ENCODE measurements around the gene FAM236D.
"Not testable (repeated sequence)": the region's sequence is repeated elsewhere in the genome, so short reads cannot be mapped to it uniquely, and the experiment has no call there.

The FAM236D gene

DNA sequence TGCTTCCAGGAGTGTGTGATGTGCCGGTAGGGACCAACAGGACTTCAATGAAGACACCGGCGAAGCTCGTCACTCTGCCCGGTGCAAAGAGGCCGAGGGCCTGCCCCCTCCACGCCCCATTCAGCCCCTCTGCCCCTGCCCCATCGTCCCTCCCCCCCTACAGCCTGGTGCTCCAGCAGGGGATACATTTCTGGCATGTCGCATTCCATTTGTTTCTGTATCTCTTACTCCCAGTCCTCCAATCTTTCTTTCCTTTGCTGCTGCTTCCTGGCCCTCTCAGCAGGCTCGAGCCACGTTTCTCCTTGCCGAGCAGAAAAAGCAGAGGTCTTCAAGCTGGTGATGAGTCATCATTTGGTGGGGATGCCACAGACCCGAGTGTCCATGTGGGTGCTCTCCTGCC is at the start of gene FAM236D:
Gene FAM236D (minus strand): TSS at position 101 of the 400 bp plus-strand sequence. CDS start 100 bp downstream, at position 1.
- not testable (repeated sequence) for DNase-seq (ENCODE audit: low read depth in 2 of 2)

DNA sequence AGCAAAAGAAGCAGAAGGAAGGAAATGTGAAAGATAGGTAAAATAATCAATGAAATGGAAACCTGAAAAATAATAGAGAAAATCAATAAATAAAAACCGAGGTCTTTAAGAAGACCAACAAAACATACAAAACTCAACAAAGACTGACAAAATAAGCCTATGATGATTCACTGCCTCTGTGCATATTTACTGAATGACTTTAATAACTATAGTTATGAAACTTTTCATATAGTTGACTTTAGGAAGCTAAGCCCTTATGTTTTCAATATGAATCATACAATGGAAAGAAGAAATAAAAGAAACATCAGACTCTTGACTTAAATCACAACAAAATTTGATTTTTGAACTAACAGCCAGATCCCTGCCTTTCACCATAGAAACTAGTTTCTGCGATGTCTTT is 29.5 kb upstream of the FAM236D start:
- not testable (repeated sequence) for DNase-seq (ENCODE audit: low read depth in 2 of 2)

DNA sequence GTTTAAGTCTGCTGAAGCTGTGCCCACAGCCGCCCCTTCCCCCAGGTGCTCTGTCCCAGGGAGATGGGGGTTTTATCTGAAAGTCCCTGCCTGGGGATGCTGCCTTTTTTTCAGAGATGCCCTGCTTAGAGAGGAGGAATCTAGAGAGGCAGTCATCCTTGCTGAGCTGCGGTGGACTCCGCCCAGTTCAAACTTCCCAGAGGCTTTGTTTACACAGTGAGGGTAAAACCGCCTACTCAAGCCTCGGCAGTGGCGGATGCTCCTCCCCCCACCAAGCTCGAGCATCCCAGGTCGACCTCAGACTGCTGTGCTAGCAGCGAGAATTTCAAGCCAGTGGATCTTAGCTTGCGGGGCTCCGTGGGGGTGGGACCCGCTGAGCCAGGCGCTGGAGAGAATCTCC is 22.7 kb upstream of the FAM236D start:
- not testable (repeated sequence) for DNase-seq (ENCODE audit: low read depth in 2 of 2)

DNA sequence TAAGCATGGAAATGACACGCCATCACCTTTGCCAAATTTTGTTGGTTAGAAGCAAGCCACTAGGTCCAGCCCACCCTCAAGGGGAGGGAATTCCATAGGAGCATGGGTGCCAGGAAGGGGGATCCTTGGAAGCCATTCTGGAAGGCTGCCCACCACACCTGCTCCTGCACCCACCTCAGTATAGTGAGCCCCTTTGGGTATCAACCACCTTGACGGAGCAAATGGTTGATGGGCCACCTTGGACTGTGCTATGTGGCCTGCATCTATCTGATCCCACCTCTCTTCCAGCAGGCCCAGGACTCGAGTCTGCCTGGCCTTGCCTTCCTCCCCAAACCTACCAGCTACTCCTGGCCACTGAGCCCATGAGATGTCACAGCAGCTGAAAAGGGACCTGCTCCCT is 17.6 kb downstream of the FAM236D start:
- DNase-seq (ENCODE audit: low read depth in 2 of 2), result not testable (repeated sequence)

DNA sequence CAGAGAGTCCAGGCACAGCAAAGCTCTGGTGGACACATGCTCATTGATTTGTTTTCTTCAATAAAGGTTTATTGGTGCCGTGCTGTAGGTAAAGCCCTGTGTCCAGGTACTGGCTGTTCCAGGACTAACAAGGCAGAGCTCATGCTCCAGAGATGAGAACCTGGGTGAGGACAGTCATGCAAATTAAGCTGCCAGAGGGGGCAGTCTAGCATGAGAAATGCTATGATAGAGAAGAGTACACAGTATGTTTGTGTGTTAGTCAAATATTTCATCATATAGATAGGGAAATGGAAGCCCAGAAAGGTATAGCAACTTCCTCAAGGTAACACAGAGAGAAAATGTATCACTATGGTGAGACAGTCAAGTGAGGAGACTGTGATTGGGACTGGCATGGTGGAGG is 19.9 kb downstream of the FAM236D start:
- DNase-seq (ENCODE audit: low read depth in 2 of 2), result not testable (repeated sequence)

DNA sequence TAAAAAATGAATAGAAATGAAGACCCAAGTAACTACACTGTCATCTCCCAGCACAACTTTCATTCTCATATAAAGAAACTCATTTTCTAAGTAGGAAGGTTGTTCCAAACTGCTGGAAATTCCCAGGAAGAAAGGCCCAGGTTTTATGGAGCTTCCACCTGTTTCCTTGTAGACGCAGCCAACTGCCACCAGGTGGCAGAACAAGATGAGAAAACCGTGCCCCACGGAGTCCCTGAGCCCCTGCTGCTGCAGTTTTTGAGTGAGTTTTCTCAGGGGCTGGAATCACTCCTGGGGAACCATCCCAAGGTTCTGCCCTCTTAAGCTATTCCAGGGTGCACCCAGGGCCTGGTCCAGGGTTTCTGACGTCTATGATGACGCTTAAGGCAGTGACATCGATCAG is 24.0 kb downstream of the FAM236D start:
- DNase-seq (ENCODE audit: low read depth in 2 of 2), result not testable (repeated sequence)

DNA sequence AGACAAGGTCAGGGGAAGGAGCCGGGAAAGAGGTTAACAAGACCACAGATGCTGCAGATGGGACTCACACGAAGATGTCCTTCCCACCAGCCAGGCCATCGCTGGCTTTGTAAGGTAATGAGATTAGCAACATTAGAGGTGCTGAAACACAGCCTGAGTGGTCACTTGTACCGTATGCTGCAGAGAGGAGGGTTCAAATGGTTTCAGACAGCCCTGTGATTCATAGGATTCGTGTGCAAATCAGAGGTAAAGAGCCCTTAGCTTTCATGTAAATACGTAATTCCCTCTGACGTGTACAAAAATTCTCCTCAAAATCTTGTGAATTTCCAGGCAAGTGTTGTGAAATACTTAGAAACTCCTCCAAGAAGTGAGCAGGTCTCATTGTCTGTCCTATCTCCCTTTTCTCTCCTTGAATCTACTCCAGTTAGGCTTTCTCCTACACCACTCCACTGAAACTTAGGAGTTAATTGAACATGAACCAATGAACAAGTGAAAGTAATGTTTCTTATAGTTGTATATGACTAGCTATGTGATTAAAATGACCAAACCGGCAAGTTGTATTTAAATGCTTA is 24.6 kb downstream of the FAM236D start:
- DNase-seq (ENCODE audit: low read depth in 2 of 2), result not testable (repeated sequence)

DNA sequence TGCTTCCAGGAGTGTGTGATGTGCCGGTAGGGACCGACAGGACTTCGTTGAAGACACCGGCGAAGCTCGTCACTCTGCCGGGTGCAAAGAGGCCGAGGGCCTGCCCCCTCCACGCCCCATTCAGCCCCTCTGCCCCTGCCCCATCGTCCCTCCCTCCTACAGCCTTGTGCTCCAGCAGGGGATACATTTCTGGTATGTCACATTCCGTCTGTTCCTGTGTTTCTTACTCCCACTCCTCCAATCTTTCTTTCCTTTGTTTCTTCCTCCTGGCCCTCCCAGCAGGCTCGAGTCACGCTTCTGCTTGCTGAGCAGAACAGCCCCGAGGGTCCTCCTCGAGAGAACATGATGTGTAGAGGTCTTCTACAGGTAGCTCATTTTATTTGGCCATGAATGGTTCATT is 25.4 kb downstream of the FAM236D start, which contains the start of gene FAM236B:
Gene FAM236B (minus strand): TSS at position 101 of the 400 bp plus-strand sequence. CDS start 100 bp downstream, at position 1.
- not testable (repeated sequence) for DNase-seq (ENCODE audit: low read depth in 2 of 2)

DNA sequence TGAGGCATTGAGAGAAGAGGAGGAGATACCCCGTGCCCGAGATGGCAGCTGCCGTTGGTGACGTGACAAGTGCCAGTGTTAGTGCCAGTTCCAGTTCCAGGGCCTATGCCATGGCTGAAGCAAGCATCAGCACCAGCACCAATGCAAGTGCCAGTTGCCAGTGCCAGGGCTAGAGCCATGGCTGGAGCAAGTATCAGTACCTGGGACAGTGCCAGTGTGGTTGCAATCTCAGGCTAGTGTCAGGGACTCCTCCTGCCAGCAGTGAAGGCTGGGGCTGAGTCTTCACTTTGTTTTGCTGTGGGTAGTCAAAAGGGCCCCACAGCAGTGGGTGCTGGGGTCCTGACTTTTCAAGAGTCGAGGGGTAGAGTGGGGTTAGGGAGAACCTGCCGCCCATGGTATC is 29.9 kb downstream of the FAM236D start:
- DNase-seq (ENCODE audit: low read depth in 2 of 2), result not testable (repeated sequence)

DNA sequence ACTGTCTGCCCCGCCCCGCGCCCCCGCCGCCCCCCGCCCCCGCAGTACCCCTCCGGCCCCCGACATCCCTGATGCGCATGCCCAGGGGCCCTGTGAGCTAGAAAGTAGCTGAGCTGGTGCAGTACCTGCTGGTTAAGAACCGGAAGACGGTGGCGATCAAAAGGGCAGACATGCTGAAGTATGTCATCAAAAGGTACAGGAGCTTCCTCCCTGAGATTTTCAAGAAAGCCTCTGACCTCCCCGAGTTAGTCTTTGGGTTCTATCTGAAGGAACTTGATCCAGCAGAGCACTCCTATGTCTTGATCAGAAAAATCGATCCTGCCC is 30.6 kb downstream of the FAM236D start:
- not testable (repeated sequence) for DNase-seq (ENCODE audit: low read depth in 2 of 2)

DNA sequence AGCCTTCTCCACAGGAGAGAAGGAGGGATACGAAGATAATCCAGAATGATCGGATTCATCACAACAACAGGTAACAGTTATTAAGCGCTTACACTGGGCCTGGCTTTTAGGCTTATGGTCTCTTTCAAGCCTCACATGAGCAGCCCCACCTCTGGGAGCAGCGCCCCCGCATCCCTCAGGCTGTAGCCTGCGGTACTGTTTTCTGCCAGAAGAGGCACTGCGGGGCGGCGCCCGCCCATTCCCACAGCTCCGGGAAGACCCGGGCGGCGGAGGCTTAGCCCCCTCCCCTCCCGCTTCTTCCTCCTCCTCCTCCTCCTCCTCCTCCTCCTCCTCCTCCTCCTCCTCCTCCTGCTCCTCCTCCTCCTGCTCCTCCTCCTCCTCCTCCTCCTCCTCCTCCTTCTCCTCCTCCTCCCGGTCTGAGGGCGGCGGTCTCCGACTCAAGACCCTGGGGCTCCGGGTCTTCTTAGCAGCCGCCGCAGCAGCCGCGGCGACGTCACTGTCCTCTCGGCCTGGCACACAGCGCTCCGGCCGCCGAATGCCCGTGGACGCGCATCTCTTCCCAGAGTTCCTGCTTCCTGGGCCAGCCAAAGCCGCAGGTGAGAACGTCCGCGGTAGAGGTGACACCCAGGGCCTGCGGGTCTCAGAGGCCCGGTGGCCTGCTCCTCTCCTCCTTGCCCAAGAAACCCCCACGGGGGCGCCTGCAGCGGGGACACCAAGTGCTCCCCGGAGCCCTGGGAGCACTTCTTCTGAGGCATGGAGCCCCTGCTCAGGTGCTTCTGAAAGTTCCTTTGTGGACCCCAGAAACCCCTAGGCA is 31.1 kb downstream of the FAM236D start, which contains the start of gene DMRTC1B:
Gene DMRTC1B (plus strand): TSS at position 238 of the 814 bp plus-strand sequence. CDS start 68,246 bp downstream, outside the sequence.
- not testable (repeated sequence) for DNase-seq (ENCODE audit: low read depth in 2 of 2)

DNA sequence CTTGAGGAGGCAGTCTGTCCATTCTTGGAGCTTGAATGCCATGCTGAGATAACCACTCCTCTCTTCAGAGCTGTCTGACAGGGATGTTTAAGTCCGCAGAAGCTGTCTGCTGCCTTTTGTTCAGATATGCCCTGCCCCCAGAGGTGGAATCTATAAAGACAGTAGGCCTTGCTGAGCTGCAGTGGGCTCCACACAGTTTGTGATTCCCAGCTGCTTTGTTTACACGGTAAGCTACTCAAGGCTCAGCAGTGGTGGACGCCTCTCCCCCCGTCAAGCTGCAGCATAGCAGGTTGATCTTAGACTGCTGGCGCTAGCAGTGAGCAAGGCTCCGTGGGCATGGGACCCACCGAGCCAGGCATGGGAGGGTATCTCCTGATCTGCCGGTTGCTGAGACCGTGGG is 47.6 kb downstream of the FAM236D start:
- DNase-seq (ENCODE audit: low read depth in 2 of 2), result not testable (repeated sequence)
